HG03175 (cell line): ENCODE results near the gene KRTAP6-2.

ENCODE experiments used
- ATAC-seq: cut with Tn5 transposase; IDR thresholded peaks from one replicate; pipeline ENCODE4 v1.9.1; 2021; ENCODE audit warnings: mild to moderate bottlenecking, moderate library complexity; ENCODE audit not compliant: unreplicated experiment

KRTAP6-2 gene, protein sequence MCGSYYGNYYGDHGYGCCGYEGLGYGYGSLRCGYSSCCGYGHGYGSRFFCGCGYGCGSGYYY

GRCh38 chr21:30598802-30599201 is at the start of gene KRTAP6-2:
Gene KRTAP6-2 (minus strand): TSS chr21:30598902. CDS start chr21:30598874, 28 bp downstream.
- no peak for ATAC-seq

- no peak for ATAC-seq
These were observed 48.3 kb upstream of the KRTAP6-2 start for GRCh38 chr21:30646904-30647414.

DNA sequence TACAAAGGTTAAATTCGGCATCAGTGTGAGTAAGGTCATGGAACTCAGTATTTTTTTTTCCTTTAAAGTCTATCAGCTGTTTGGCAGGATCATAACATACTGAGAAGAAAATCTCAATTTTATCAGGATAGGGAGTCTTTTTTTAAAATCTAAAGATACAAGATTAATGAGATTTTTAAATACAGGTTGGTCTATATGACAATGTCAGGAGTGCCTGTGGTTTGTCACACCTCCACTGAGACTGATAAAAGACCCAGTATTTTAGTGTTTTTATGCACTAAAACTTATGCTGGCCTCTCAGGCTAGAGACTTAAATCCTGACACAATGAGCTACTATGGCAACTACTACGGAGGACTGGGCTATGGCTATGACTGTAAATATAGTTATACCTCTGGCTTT is 43.9 kb upstream of the KRTAP6-2 start, which contains the start of gene KRTAP20-3:
Gene KRTAP20-3 (plus strand): TSS at position 301 of the 400 bp plus-strand sequence.
- no peak for ATAC-seq

- ATAC-seq = no peak
These were observed 40.0 kb upstream of the KRTAP6-2 start for GRCh38 chr21:30638686-30639085.

DNA sequence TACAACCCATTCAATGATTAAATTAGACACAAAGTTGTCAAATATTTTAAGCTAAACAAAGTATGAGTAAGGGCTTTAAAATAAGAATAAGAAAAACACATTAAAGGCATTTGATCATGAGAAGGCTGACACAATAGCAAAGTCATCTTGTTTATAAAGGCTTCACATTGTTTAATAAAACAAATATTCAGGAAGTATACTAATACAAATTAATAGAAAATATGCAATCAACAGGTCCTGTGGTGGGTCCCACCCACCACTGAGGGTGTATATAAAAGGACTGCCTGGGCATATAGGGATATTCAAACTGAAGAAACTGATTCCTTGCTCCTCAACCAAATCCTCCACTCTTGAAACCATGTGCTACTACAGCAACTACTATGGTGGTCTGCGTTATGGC is 36.2 kb upstream of the KRTAP6-2 start, which contains the start of gene KRTAP20-2:
Gene KRTAP20-2 (plus strand): TSS at position 301 of the 400 bp plus-strand sequence. CDS start 58 bp downstream, at position 359.
- no peak for ATAC-seq

- ATAC-seq = no peak
These were observed 30.5 kb upstream of the KRTAP6-2 start for GRCh38 chr21:30629200-30629599.

GRCh38 chr21:30628109-30628508 is 29.4 kb upstream of the KRTAP6-2 start:
- no peak for ATAC-seq

GRCh38 chr21:30625449-30626165 is 26.9 kb upstream of the KRTAP6-2 start:
- no peak for ATAC-seq

DNA sequence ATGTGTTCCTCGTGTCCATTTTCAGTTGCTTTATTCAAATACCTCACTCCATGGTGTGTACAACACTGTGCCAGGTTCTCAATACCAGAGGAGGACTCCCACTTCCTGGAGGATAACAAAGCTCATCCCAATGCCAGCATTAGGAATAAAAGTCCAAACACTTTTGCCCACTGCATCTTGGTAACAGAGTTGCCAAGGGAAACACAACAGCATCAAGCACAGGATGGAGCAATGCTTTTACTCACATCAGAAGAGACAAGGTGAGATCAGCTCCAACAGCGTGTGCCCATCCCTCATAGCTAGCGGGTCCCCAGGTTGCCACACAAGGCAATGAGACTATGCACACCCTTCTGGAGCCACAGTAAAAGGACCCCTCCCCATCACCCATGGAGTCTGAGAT is 24.7 kb upstream of the KRTAP6-2 start:
- ATAC-seq = no peak

DNA sequence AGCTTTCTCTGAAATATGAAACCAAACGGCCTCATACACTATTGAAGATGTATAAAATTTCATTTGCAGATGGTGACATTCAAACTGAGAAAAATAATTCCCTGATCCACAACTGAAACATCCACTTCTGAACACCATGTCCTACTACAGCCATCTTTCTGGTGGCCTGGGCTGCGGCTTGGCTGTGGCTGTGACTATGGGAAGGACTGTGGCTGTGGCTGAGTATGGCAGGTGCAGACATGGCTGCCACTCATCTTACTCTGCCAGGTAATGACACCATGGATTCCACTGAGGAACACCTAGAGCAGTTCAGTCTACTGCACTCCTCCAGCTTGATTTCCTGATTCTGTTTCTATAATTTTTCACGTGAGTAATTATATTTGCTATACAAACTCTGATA is 21.8 kb upstream of the KRTAP6-2 start, which contains the start of gene KRTAP20-4:
Gene KRTAP20-4 (plus strand): TSS at position 106 of the 400 bp plus-strand sequence.
- ATAC-seq = no peak

GRCh38 chr21:30620080-30620479 is 21.4 kb upstream of the KRTAP6-2 start:
- no peak for ATAC-seq

DNA sequence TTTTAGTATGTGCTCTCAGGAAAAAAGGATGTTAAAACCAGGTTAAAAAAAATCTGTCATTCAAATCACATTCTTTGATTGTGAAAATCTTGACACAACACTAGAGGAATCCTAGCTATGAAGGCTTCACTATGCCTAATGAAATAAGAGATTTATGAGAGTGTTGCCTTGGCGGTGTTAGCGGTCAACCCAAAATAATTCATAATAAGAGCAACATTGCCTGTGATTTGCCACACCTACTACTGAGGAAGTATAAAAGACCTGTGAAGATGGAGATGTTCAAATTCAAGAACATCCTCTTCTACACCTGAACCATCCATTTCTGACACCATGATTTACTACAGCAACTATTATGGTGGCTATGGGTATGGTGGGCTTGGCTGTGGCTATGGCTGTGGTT is 17.4 kb upstream of the KRTAP6-2 start, which contains the start of gene KRTAP20-1:
Gene KRTAP20-1 (plus strand): TSS at position 301 of the 400 bp plus-strand sequence. CDS start 30 bp downstream, at position 331.
- ATAC-seq = no peak

DNA sequence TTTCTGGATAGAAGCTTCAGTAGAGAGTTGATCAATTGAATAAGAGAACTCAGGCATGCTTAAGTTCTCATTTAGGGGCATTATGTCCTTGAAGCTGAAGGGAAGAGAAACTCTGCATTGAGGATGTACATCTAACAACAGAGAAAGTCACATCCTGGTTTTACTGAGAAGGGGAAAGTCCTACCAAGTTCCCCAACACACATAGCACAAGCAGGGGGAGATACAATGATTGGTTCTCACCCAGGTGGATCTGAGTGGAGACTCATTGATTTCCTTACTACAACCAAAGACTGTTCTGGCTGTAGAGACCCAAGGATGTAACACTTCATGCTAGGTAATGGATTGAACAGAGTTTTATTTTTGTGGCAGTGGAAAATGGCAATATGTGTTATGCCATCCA is 16.5 kb upstream of the KRTAP6-2 start:
- no peak for ATAC-seq

DNA sequence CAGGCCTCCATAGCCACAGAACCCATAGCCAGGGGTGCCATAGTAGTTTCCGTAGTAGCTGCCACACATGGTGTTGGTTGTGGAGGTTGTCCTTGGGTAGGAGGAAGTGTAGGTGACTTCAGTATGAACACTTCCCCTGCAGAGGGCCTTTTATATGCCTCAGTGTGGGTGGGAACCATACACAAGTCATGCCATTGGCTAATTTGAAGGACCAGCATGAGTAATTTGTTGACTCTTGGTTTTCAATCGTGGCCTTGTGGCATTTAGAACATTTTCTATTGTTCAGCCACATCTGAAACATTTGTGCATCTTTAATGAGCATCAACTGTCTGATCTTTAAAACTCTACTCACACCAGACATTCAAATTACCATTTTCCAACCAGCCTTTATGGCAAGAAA is 15.1 kb upstream of the KRTAP6-2 start, which contains the start of gene KRTAP6-1:
Gene KRTAP6-1 (minus strand): TSS at position 95 of the 400 bp plus-strand sequence. CDS start 26 bp downstream, at position 69.
- ATAC-seq = no peak

GRCh38 chr21:30612132-30612531 is 13.4 kb upstream of the KRTAP6-2 start:
- ATAC-seq = no peak

DNA sequence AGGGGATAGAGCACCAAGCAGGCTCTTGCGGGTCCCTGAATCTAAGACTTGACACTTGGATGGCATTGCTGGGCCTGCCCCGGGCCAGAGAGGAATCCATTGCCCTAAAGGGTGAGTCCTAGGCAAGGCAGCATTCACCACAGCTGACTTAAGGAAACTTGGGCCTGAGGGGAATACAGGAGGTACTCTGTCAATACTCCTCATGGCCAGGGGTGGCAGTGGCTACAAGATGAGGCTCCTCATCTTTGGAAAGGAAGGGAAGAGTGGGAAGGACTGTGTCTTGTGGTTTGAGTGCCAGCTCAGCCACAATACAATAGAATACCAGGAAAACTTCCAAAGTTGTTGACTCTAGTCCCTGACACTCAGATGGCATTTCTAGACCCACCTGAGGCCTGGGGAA is 7.3 kb upstream of the KRTAP6-2 start:
- ATAC-seq = no peak

GRCh38 chr21:30600787-30601186 is 2.1 kb upstream of the KRTAP6-2 start, which contains the start of gene KRTAP22-1:
Gene KRTAP22-1 (plus strand): TSS chr21:30601087.
- ATAC-seq = no peak

DNA sequence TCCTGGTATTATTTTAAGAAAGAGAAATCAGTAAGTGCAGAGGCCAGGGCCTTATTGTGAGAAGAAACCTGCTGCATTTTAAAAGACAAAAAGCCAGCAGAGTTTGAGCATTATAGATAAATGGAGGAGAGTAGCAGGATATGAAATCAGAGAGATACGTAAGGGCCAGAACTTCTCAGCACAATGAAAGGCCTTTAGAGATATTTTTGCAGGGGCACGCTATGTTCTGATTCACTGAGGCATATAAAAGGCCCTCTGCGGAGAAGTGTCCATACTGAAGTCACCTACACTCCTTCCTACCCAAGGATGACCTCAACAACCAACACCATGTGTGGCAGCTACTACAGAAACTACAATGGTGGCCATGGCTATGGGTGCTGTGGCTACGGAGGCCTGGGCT is 6.6 kb downstream of the KRTAP6-2 start, which contains the start of gene KRTAP6-3:
Gene KRTAP6-3 (plus strand): TSS at position 301 of the 400 bp plus-strand sequence. CDS start 6 bp downstream, at position 307.
- ATAC-seq = no peak

DNA sequence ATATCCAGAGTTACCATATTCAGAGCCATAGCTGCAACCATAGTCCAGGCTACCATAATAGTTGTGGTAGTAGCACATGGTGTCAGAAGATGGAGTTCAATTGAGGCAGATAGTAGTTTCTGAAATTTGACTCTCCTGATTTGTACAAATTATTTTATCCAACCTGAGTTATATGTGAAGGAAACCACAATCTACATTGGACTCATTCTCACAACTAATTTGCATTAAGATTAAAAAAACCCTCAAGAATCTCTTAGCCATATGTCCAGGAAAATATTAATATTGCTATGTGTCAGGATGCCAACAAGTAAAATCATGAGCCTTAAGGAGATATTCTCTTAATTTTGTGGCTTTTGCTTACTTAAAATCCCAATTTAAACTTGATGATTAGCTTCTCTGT is 8.4 kb downstream of the KRTAP6-2 start, which contains the start of gene KRTAP22-2:
Gene KRTAP22-2 (minus strand): TSS at position 101 of the 400 bp plus-strand sequence.
- no peak for ATAC-seq

DNA sequence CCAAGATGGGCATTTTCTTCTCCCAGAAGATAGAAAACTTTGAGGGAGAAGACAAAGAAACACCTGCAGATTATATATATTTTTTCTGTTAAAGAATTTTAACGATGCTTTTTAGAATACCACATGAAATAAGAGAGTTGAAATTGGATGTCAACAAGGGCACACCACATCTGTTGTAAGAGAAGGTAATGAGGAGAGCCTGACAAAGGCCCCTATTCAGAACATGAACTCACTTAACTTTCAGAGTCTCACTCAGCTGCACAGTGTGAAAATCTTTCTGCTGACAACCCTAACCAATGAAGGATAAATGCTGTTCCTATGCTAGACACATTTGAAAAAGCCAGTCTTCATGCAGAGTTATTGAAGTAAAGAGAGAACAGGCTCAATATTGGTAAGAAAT is 15.8 kb downstream of the KRTAP6-2 start:
- no peak for ATAC-seq

DNA sequence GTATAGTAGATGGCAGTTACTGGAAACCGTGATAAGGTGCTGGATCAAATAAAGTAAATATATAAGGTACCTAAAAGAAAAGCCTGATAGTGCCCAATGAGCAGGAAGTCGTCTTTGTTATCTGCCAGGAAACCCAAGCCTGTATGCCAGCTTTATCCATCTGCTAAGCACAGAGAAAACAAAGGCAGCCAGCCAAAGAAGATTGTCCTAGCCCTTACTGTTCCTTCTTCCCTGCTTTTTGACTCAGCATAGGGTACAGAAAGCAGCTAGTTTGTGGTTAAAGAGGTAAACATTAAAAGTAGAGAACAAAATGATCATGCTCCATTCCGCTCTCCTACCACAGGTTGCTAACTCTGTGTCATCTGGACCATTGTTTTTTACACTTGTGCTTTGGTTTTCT is 18.6 kb downstream of the KRTAP6-2 start:
- no peak for ATAC-seq

DNA sequence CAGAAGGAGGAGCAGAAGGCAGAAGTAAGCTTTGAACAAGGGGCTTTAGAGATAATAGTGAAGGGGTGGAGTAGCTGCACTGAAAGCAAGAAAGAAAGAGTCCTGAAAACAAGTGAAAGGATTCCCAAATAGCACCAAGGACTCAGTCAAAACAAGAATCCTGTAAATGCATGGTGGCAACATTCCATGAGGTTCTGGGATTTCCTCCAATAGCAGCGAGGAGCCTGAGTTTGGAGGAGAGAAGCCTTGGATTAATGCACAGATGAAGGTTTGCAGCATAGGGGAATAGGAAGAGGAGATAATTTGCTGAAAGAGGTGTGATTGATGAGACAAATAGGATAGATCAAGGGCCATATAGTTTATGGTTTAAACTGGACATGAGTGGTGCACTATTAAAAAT is 19.4 kb downstream of the KRTAP6-2 start:
- ATAC-seq = no peak
